Neural progenitor cell (in vitro differentiated cells): ENCODE measurements around the gene FBRS.

ENCODE experiments used
- CTCF ChIP-seq: fragments of 200-600 bp; sonication (generic); IDR thresholded peaks from 2 replicates; pipeline ENCODE4 v1.5.1; 2017; ENCODE audit warnings: antibody characterized with exemption, mild to moderate bottlenecking
- EZH2phosphoT487 ChIP-seq: fragments of 200-600 bp; sonication (generic); IDR thresholded peaks from 2 replicates; pipeline ENCODE4 v1.6.1; 2017; ENCODE audit warnings: antibody characterized with exemption

- TF ChIP-seq CTCF (peak; percentile 55), EZH2phosphoT487 (no peak)
Measured at GRCh38 chr16:30637944-30638343, 20.3 kb upstream of the FBRS start.
